CD4-positive, alpha-beta T cell treated with Interleukin-10 for 1 hour (primary cell): Measurements from ENCODE around the gene DHX30.

Source experiments
- DNase-seq: peaks from one replicate; pipeline ENCODE4 v3.0.0-alpha.2; 2020

Gene DHX30

GRCh38 chr3:47852604-47853602 is 50.0 kb downstream of the DHX30 start:
- no peak for DNase-seq

- no peak for DNase-seq
Measured at GRCh38 chr3:47854267-47854666, 51.3 kb downstream of the DHX30 start.

GRCh38 chr3:47854720-47855455 is 52.0 kb downstream of the DHX30 start:
- DNase-seq, result no peak

GRCh38 chr3:47855461-47856383 is 52.8 kb downstream of the DHX30 start:
- no peak for DNase-seq

- DNase-seq, result no peak
Measured at GRCh38 chr3:47856669-47857068, 53.7 kb downstream of the DHX30 start.

- no peak for DNase-seq
Measured at GRCh38 chr3:47857151-47857550, 54.2 kb downstream of the DHX30 start.

GRCh38 chr3:47859956-47860605 is 57.1 kb downstream of the DHX30 start:
- DNase-seq, result no peak

- DNase-seq, result no peak
Measured at GRCh38 chr3:47863391-47864128, 60.6 kb downstream of the DHX30 start.

- DNase-seq, result no peak
Measured at GRCh38 chr3:47865192-47865591, 62.3 kb downstream of the DHX30 start.

- DNase-seq, result no peak
Measured at GRCh38 chr3:47867451-47868044, 64.6 kb downstream of the DHX30 start.

GRCh38 chr3:47868306-47868705 is 65.4 kb downstream of the DHX30 start:
- DNase-seq, result no peak

- no peak for DNase-seq
Measured at GRCh38 chr3:47870156-47870555, 67.2 kb downstream of the DHX30 start.

GRCh38 chr3:47870702-47871260 is 67.8 kb downstream of the DHX30 start:
- no peak for DNase-seq

- DNase-seq, result no peak
Measured at GRCh38 chr3:47871389-47871788, 68.5 kb downstream of the DHX30 start.

- DNase-seq, result no peak
Measured at GRCh38 chr3:47872916-47873315, 70.0 kb downstream of the DHX30 start.

- DNase-seq, result no peak
Measured at GRCh38 chr3:47874438-47874837, 71.5 kb downstream of the DHX30 start.

- DNase-seq, result no peak
Measured at GRCh38 chr3:47874913-47875312, 72.0 kb downstream of the DHX30 start.

- DNase-seq, result no peak
Measured at GRCh38 chr3:47877290-47877689, 74.4 kb downstream of the DHX30 start.

GRCh38 chr3:47877719-47878118 is 74.8 kb downstream of the DHX30 start:
- no peak for DNase-seq

GRCh38 chr3:47882338-47882737 is 79.4 kb downstream of the DHX30 start:
- DNase-seq, result no peak

GRCh38 chr3:47884603-47885002 is 81.7 kb downstream of the DHX30 start:
- no peak for DNase-seq
